ENCODE results near the gene XPR1.

DNA sequence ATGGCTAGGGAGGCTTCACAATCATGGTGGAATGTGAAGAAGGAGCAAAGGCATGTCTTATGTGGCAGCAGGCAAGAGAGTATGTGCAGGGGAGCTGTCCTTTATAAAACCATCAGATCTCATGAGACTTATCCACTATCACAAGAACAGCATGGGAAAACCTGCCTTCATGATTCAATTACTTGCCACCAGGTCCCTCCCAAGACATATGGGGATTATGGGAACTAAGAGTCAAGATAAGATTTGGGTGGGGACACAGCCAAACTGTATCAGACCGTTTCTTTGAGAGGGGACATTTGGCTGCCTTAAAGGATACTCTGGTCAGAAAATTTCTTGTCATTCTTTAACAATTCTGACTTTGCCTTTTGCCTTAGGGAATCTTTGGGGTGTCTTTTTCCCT lies 3.2 kb upstream of the XPR1 start:
- TF ChIP-seq, protein P1, sequence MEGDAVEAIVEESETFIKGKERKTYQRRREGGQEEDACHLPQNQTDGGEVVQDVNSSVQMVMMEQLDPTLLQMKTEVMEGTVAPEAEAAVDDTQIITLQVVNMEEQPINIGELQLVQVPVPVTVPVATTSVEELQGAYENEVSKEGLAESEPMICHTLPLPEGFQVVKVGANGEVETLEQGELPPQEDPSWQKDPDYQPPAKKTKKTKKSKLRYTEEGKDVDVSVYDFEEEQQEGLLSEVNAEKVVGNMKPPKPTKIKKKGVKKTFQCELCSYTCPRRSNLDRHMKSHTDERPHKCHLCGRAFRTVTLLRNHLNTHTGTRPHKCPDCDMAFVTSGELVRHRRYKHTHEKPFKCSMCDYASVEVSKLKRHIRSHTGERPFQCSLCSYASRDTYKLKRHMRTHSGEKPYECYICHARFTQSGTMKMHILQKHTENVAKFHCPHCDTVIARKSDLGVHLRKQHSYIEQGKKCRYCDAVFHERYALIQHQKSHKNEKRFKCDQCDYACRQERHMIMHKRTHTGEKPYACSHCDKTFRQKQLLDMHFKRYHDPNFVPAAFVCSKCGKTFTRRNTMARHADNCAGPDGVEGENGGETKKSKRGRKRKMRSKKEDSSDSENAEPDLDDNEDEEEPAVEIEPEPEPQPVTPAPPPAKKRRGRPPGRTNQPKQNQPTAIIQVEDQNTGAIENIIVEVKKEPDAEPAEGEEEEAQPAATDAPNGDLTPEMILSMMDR (IDR thresholded peaks at IDR 0.05) = no peak
- no peak for TF ChIP-seq POLR2A (IDR thresholded peaks at IDR 0.05)
